Activated naive CD8-positive, alpha-beta T cell treated with anti-CD3 and anti-CD28 coated beads for 36 hours (primary cell): ENCODE results near the gene SLC35D2. TPM values are rescaled to one million over a fixed set of nuclear protein-coding genes. Genes with fewer than 3 reads are reported as not detected.

Experiments
- DNase-seq: peaks from one replicate; pipeline ENCODE4 v3.0.0; 2021
- H3K27ac Mint-ChIP-seq: one replicate; pipeline ENCODE4 v1.8.0; 2022; ENCODE audit warnings: mild to moderate bottlenecking, moderate library complexity, mixed read lengths
- H3K27me3 Mint-ChIP-seq: one replicate; pipeline ENCODE4 v1.8.0; 2022; ENCODE audit warnings: mild to moderate bottlenecking, mixed read lengths
- H3K36me3 Mint-ChIP-seq: one replicate; pipeline ENCODE4 v1.8.0; 2021; ENCODE audit warnings: mild to moderate bottlenecking, mixed read lengths
- H3K4me1 Mint-ChIP-seq: one replicate; pipeline ENCODE4 v1.8.0; 2021; ENCODE audit warnings: mixed read lengths
- H3K4me3 Mint-ChIP-seq: one replicate; pipeline ENCODE4 v1.8.0; 2022; ENCODE audit warnings: mild to moderate bottlenecking, moderate library complexity, mixed read lengths
- H3K9me3 Mint-ChIP-seq: one replicate; pipeline ENCODE4 v1.8.0; 2022; ENCODE audit warnings: mixed read lengths
- total RNA-seq, 2 experiments: library from RNA; stranded (reverse); gene quantifications; one replicate each; pipeline ENCODE4 v1.2.3, GENCODE V29; 2021

The SLC35D2 gene
- total RNA-seq = 1 to 10 TPM in 1 of 2 experiments, under 1 TPM in 1; 0.80 to 1.5 TPM

GRCh38 chr9:96383165-96383942, at the start of gene SLC35D2:
Gene SLC35D2 (minus strand): TSS chr9:96383711. CDS start chr9:96383634, 77 bp downstream.
- H3K27ac Mint-ChIP-seq = peak within 1 kb of the TSS; percentile 75
- DNase-seq = peak; percentile 24

DNA sequence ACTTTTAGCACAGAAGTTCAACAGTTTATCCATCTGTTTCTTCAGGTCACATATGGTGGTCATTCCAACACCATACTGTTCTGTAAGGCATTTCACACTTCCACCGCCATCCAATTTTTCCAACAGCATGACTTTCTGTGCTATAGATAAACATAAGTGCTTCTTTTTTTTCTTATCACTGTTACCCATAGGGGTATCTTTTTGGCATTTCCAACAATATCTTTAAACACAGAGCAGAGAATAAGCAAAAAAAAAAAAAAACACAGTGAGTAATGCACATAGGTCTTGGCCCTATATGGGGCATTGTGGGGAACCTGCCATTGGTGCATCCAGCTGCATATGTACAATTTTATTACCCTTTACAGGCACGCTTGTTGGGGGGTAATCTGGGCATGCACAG, 46.9 kb upstream of the SLC35D2 start:
- H3K27ac Mint-ChIP-seq = no peak overlapping the region
- H3K4me3 Mint-ChIP-seq = no peak overlapping the region
- peaks cover 6% of the 10 kb centered on the region for H3K4me1 Mint-ChIP-seq
- DNase-seq = no peak
- no peaks in the 10 kb centered on the region for H3K27me3 Mint-ChIP-seq
- no peaks in the 10 kb centered on the region for H3K36me3 Mint-ChIP-seq
- no peaks in the 10 kb centered on the region for H3K9me3 Mint-ChIP-seq

More at GRCh38 chr9:96383165-96383942, at the start of gene SLC35D2:
- peaks cover 30% of the 10 kb centered on the region for H3K4me1 Mint-ChIP-seq
- no peaks in the 10 kb centered on the region for H3K27me3 Mint-ChIP-seq
- peaks cover 16% of the 10 kb centered on the region for H3K36me3 Mint-ChIP-seq
- H3K4me3 Mint-ChIP-seq = peak within 1 kb of the TSS; percentile 72
- no peaks in the 10 kb centered on the region for H3K9me3 Mint-ChIP-seq

DNA sequence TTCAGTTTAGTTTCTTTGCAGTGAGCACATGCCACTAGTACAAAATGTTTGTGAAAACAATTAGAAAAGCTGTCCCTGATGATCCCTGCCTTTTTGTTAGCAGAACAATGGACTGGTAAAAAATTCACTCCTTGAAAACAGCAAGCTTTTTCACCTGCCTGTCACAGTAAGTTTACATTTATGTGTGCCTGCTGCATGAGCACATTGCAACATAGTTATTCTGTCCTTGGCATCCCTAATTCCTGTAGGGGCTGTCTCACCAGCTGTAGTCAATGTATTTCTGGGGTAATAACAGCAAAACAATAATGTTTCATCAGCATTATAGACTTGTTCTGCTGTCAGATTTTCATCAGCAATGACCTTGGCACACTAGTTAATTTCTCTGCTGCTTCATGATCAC, 46.2 kb upstream of the SLC35D2 start:
- Mint-ChIP-seq H3K27ac (no peak overlapping the region), H3K4me3 (no peak overlapping the region), H3K9me3 (no peaks in the 10 kb centered on the region), H3K36me3 (no peaks in the 10 kb centered on the region), H3K27me3 (no peaks in the 10 kb centered on the region), H3K4me1 (peaks cover 9% of the 10 kb centered on the region)
- no peak for DNase-seq

- no peak overlapping the region for H3K27ac Mint-ChIP-seq
Observed at GRCh38 chr9:96425500-96426169, 42.1 kb upstream of the SLC35D2 start.

GRCh38 chr9:96423985-96424336, 40.5 kb upstream of the SLC35D2 start:
- no peak for DNase-seq
- Mint-ChIP-seq H3K4me1 (peaks cover 24% of the 10 kb centered on the region), H3K9me3 (no peaks in the 10 kb centered on the region), H3K4me3 (no peak overlapping the region), H3K27ac (no peak overlapping the region), H3K36me3 (no peaks in the 10 kb centered on the region), H3K27me3 (no peaks in the 10 kb centered on the region)

More at GRCh38 chr9:96425500-96426169, 42.1 kb upstream of the SLC35D2 start:
- DNase-seq = no peak
- no peaks in the 10 kb centered on the region for H3K27me3 Mint-ChIP-seq
- no peak overlapping the region for H3K4me3 Mint-ChIP-seq
- H3K4me1 Mint-ChIP-seq = peaks cover 12% of the 10 kb centered on the region
- H3K36me3 Mint-ChIP-seq = no peaks in the 10 kb centered on the region
- H3K9me3 Mint-ChIP-seq = no peaks in the 10 kb centered on the region

- no peaks in the 10 kb centered on the region for H3K9me3 Mint-ChIP-seq
- peaks cover 24% of the 10 kb centered on the region for H3K4me1 Mint-ChIP-seq
- no peaks in the 10 kb centered on the region for H3K27me3 Mint-ChIP-seq
- no peaks in the 10 kb centered on the region for H3K36me3 Mint-ChIP-seq
- H3K27ac Mint-ChIP-seq = no peak overlapping the region
- H3K4me3 Mint-ChIP-seq = no peak overlapping the region
- no peak for DNase-seq
Observed at GRCh38 chr9:96423322-96423984, 39.9 kb upstream of the SLC35D2 start.

- no peak for DNase-seq
Observed at GRCh38 chr9:96420468-96421219, 37.1 kb upstream of the SLC35D2 start.

GRCh38 chr9:96419691-96419969, 36.1 kb upstream of the SLC35D2 start:
- Mint-ChIP-seq H3K36me3 (peaks cover 14% of the 10 kb centered on the region), H3K4me1 (peaks cover 21% of the 10 kb centered on the region), H3K4me3 (peak overlapping the region; percentile 82), H3K9me3 (no peaks in the 10 kb centered on the region), H3K27ac (peak overlapping the region; percentile 83), H3K27me3 (no peaks in the 10 kb centered on the region)
- DNase-seq = no peak

More at GRCh38 chr9:96420468-96421219, 37.1 kb upstream of the SLC35D2 start:
- Mint-ChIP-seq H3K9me3 (no peaks in the 10 kb centered on the region), H3K36me3 (peaks cover 13% of the 10 kb centered on the region), H3K27ac (peak overlapping the region; percentile 83), H3K4me3 (peak overlapping the region; percentile 82), H3K4me1 (peaks cover 26% of the 10 kb centered on the region), H3K27me3 (no peaks in the 10 kb centered on the region)

- peaks cover 15% of the 10 kb centered on the region for H3K36me3 Mint-ChIP-seq
- H3K27me3 Mint-ChIP-seq = no peaks in the 10 kb centered on the region
- H3K9me3 Mint-ChIP-seq = no peaks in the 10 kb centered on the region
- DNase-seq = peak; percentile 76
- peak overlapping the region; percentile 87 for H3K27ac Mint-ChIP-seq
- H3K4me3 Mint-ChIP-seq = peak overlapping the region; percentile 85
- H3K4me1 Mint-ChIP-seq = peaks cover 24% of the 10 kb centered on the region
Observed at GRCh38 chr9:96418920-96419690, 35.6 kb upstream of the SLC35D2 start.

- Mint-ChIP-seq H3K4me1 (peaks cover 32% of the 10 kb centered on the region), H3K27ac (peak within 1 kb of the TSS; percentile 94), H3K9me3 (no peaks in the 10 kb centered on the region), H3K4me3 (peak within 1 kb of the TSS; percentile 91), H3K36me3 (peaks cover 18% of the 10 kb centered on the region), H3K27me3 (no peaks in the 10 kb centered on the region)
- peak; percentile 97 for DNase-seq
Observed at GRCh38 chr9:96418083-96418919, 34.8 kb upstream of the SLC35D2 start, which contains the start of gene ZNF367. Gene ZNF367 (minus strand): TSS chr9:96418370. CDS start chr9:96418032, 338 bp downstream.

GRCh38 chr9:96417661-96418082, 34.2 kb upstream of the SLC35D2 start:
- peak overlapping the region; percentile 94 for H3K27ac Mint-ChIP-seq
- peak overlapping the region; percentile 86 for H3K4me3 Mint-ChIP-seq
- H3K4me1 Mint-ChIP-seq = peaks cover 38% of the 10 kb centered on the region
- H3K27me3 Mint-ChIP-seq = no peaks in the 10 kb centered on the region
- H3K36me3 Mint-ChIP-seq = peaks cover 18% of the 10 kb centered on the region
- DNase-seq = no peak
- no peaks in the 10 kb centered on the region for H3K9me3 Mint-ChIP-seq

DNA sequence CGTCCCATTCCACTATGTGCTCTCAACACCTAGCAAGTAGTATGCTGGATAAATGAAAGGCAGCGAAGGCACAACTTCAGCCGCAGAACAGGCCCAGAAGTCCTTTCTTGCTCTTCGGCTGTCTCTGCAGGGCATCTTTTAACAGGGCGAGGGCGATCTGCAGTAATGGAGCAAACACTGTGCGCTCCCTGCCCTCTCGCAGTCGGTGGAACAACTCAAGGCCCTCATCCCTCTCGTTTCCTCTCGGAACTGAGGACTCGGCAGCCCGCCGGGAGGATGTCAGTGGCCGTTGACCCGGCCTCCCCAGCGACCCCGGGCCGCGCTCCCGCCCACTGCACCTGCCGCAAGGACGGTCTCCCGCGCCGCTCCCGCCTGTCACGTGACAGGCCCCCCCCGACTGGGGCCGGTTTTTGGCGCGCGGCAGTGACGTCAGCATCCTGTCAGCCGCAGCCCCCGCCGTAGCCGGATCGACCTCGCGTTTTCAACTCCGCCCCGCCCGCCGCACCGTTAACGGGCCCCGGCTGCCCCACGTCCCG, 33.6 kb upstream of the SLC35D2 start:
- peaks cover 39% of the 10 kb centered on the region for H3K4me1 Mint-ChIP-seq
- no peaks in the 10 kb centered on the region for H3K9me3 Mint-ChIP-seq
- peaks cover 18% of the 10 kb centered on the region for H3K36me3 Mint-ChIP-seq
- H3K27ac Mint-ChIP-seq = peak overlapping the region; percentile 83
- DNase-seq = peak; percentile 88
- H3K4me3 Mint-ChIP-seq = peak overlapping the region; percentile 91
- H3K27me3 Mint-ChIP-seq = no peaks in the 10 kb centered on the region
